Ishikawa (cell line): ENCODE data around the gene NDN.

Experiments
- CEBPB ChIP-seq: IDR thresholded peaks from 2 replicates; pipeline ENCODE4 v1.6.1; 2012
- CREB1 ChIP-seq: IDR thresholded peaks from 2 replicates; pipeline ENCODE4 v1.6.1; 2012; ENCODE audit warnings: low read depth
- EGR1 ChIP-seq: IDR thresholded peaks from 2 replicates; pipeline ENCODE4 v1.6.1; 2012
- EP300 ChIP-seq: IDR thresholded peaks from 2 replicates; pipeline ENCODE4 v1.6.1; 2012; ENCODE audit warnings: borderline replicate concordance
- FOXM1 ChIP-seq: IDR thresholded peaks from 2 replicates; pipeline ENCODE4 v1.6.1; 2012; ENCODE audit warnings: low read depth, borderline replicate concordance
- MAX ChIP-seq: IDR thresholded peaks from 2 replicates; pipeline ENCODE4 v1.6.1; 2012
- NFIC ChIP-seq: IDR thresholded peaks from 2 replicates; pipeline ENCODE4 v1.6.1; 2012
- RAD21 ChIP-seq: IDR thresholded peaks from 2 replicates; pipeline ENCODE4 v1.6.1; 2012; ENCODE audit warnings: low read depth
- REST ChIP-seq: IDR thresholded peaks from 2 replicates; pipeline ENCODE4 v1.6.1; 2012; ENCODE audit warnings: low read depth, mild to moderate bottlenecking
- TAF1 ChIP-seq: IDR thresholded peaks from 2 replicates; pipeline ENCODE4 v1.6.1; 2012; ENCODE audit warnings: low read depth, mild to moderate bottlenecking
- TCF12 ChIP-seq: IDR thresholded peaks from 2 replicates; pipeline ENCODE4 v1.6.1; 2012; ENCODE audit warnings: low read depth
- TEAD4 ChIP-seq: IDR thresholded peaks from 2 replicates; pipeline ENCODE4 v1.6.1; 2012
- USF1 ChIP-seq: IDR thresholded peaks from 2 replicates; pipeline ENCODE4 v1.6.1; 2012
- YY1 ChIP-seq: IDR thresholded peaks from 2 replicates; pipeline ENCODE4 v1.6.1; 2012; ENCODE audit warnings: low read depth
- ZBTB7A ChIP-seq: IDR thresholded peaks from 2 replicates; pipeline ENCODE4 v1.6.1; 2012; ENCODE audit warnings: low read depth

Gene NDN

GRCh38 chr15:23687143-23687470 is at the start of gene NDN:
Gene NDN (minus strand): TSS chr15:23687305. CDS start chr15:23687217, 88 bp downstream.
- no peak for TF ChIP-seq TCF12
- TF ChIP-seq FOXM1 = no peak
- TF ChIP-seq USF1 = no peak
- no peak for TF ChIP-seq EGR1
- TF ChIP-seq YY1 = no peak
- no peak for TF ChIP-seq NFIC
- TF ChIP-seq REST = no peak
- TF ChIP-seq CEBPB = no peak
- no peak for TF ChIP-seq MAX
- no peak for TF ChIP-seq TEAD4
- no peak for TF ChIP-seq ZBTB7A

GRCh38 chr15:23736033-23736673 is 49.0 kb upstream of the NDN start:
- TF ChIP-seq TEAD4 (no peak), EP300 (no peak), EGR1 (no peak), FOXM1 (no peak), NFIC (no peak)

- no peak for TF ChIP-seq NFIC
- no peak for TF ChIP-seq TCF12
These were observed 47.8 kb upstream of the NDN start for GRCh38 chr15:23734862-23735261.

GRCh38 chr15:23708332-23708731 is 21.2 kb upstream of the NDN start:
- TF ChIP-seq EGR1 = no peak
- TF ChIP-seq USF1 = no peak

GRCh38 chr15:23695282-23695681 is 8.2 kb upstream of the NDN start:
- TF ChIP-seq CREB1 = no peak
- TF ChIP-seq FOXM1 = no peak
- TF ChIP-seq TEAD4 = no peak
- no peak for TF ChIP-seq TAF1
- no peak for TF ChIP-seq NFIC
- no peak for TF ChIP-seq EP300
- TF ChIP-seq CEBPB = no peak
- TF ChIP-seq YY1 = no peak

- TF ChIP-seq TEAD4 (no peak), RAD21 (no peak), TCF12 (no peak), CREB1 (no peak), USF1 (no peak), YY1 (no peak), EP300 (no peak), CEBPB (no peak), TAF1 (no peak), NFIC (no peak), EGR1 (no peak), MAX (no peak), REST (no peak), FOXM1 (no peak), ZBTB7A (no peak)
These were observed 7.5 kb upstream of the NDN start for GRCh38 chr15:23694592-23694991.
